H1 (cell line): Measurements from ENCODE around the gene RAB3C. TPM values are rescaled to one million over a fixed set of nuclear protein-coding genes. Genes with fewer than 3 reads are reported as not detected.

ENCODE experiments used
- CTCF ChIA-PET: fragments of 300-600 bp; sonication (Branson Sonifier 250); formaldehyde crosslinking; loops from one replicate; lab custom pipeline; 2021; ENCODE audit not compliant: partially characterized antibody; lab: Charles Lee
- POLR2A ChIA-PET: fragments of 300-600 bp; sonication (Branson Sonifier 250); formaldehyde crosslinking; loops from one replicate; lab custom pipeline; 2021; ENCODE audit warnings: inconsistent platforms; ENCODE audit not compliant: partially characterized antibody; lab: Charles Lee
- DNase-seq, 2 experiments: peaks; one replicate each; pipeline versions ENCODE4 v3.0.0 to v3.0.0-alpha.2; 2010 to 2022; ENCODE audit warnings: low spot score in 2 of 2, low read depth in 1 of 2, mixed read lengths in 1 of 2
- FAIRE-seq: peaks from 2 replicates; lab custom pipeline; 2011; peaks lifted over from hg19 to GRCh38; lab: Jason Lieb, UNC
- H2AFZ ChIP-seq: 2 replicates; pipeline ENCODE4 v1.8.1; 2012; ENCODE audit warnings: low read length, inconsistent platforms
- H2AK5ac ChIP-seq: 2 replicates; pipeline ENCODE4 v1.6.1; 2013; ENCODE audit warnings: low read depth, low read length
- H2BK120ac ChIP-seq: replicated peaks from 2 replicates; pipeline ENCODE3; 2013; ENCODE audit warnings: low read depth, low read length, inconsistent platforms
- H2BK12ac ChIP-seq: 2 replicates; pipeline ENCODE4 v1.6.1; 2013; ENCODE audit warnings: low read depth, low read length
- H2BK15ac ChIP-seq: 2 replicates; pipeline ENCODE4 v1.6.1; 2013; ENCODE audit warnings: low read length
- H2BK20ac ChIP-seq: 2 replicates; pipeline ENCODE4 v1.6.1; 2013; ENCODE audit warnings: low read length
- H2BK5ac ChIP-seq: 2 replicates; pipeline ENCODE4 v1.6.1; 2013; ENCODE audit warnings: low read depth, low read length
- H3K14ac ChIP-seq: 2 replicates; pipeline ENCODE4 v1.6.1; 2013; ENCODE audit warnings: inconsistent platforms; ENCODE audit not compliant: insufficient read length
- H3K18ac ChIP-seq: 2 replicates; pipeline ENCODE4 v1.6.1; 2013; ENCODE audit warnings: low read length; ENCODE audit errors: extremely low read depth
- H3K23ac ChIP-seq: 2 replicates; pipeline ENCODE4 v1.6.1; 2013; ENCODE audit warnings: inconsistent platforms; ENCODE audit not compliant: insufficient read length
- H3K23me2 ChIP-seq: 2 replicates; pipeline ENCODE4 v1.6.1; 2013; ENCODE audit warnings: low read depth, low read length
- H3K27ac ChIP-seq: 2 replicates; pipeline ENCODE4 v1.6.1; 2011; ENCODE audit warnings: low read depth, low read length, inconsistent platforms
- H3K27me3 ChIP-seq, 4 experiments: replicated peaks in 1 of 4; 1 replicate in 1 of 4; 2 replicates in 3 of 4; pipeline versions ENCODE4 v1.6.1 to v1.8.1; 2011 to 2013; ENCODE audit warnings: low read length in 3 of 4, mild to moderate bottlenecking in 3 of 4, inconsistent platforms in 2 of 4, mixed read lengths in 2 of 4, moderate library complexity in 1 of 4; ENCODE audit not compliant: control insufficient read depth in 3 of 4, insufficient read depth in 3 of 4; ENCODE audit errors: extremely low read depth in 1 of 4
- H3K36me3 ChIP-seq, 4 experiments: 2 replicates each; pipeline versions ENCODE4 v1.6.1 to v1.8.1; 2011 to 2013; ENCODE audit warnings: mild to moderate bottlenecking in 4 of 4, low read length in 3 of 4, moderate library complexity in 2 of 4, control low read depth in 1 of 4, inconsistent platforms in 1 of 4; ENCODE audit not compliant: insufficient read depth in 4 of 4, control insufficient read depth in 2 of 4
- H3K4ac ChIP-seq: replicated peaks from 2 replicates; pipeline ENCODE3; 2013; ENCODE audit warnings: low read length, low read depth, mixed read lengths, inconsistent platforms; ENCODE audit not compliant: insufficient read length
- H3K4me1 ChIP-seq, 4 experiments: replicated peaks in 1 of 4; 1 replicate in 1 of 4; 2 replicates in 3 of 4; pipeline versions ENCODE4 v1.6.1 to v1.8.1; 2011 to 2013; ENCODE audit warnings: low read length in 3 of 4, inconsistent platforms in 2 of 4, mixed read lengths in 1 of 4; ENCODE audit not compliant: insufficient read depth in 4 of 4, control insufficient read depth in 3 of 4
- H3K4me2 ChIP-seq, 2 experiments: 2 replicates each; pipeline versions ENCODE4 v1.6.1 to v1.8.1; 2011 to 2013; ENCODE audit warnings: low read depth in 2 of 2, low read length in 2 of 2, control low read depth in 1 of 2, inconsistent platforms in 1 of 2, mild to moderate bottlenecking in 1 of 2; ENCODE audit not compliant: insufficient read depth in 1 of 2
- H3K4me3 ChIP-seq, 4 experiments: fragments of 200-600, 300-600 bp in 1 of 4; sonication (generic), shearing (Covaris generic), sonication (Bioruptor Twin) in 1 of 4; 2 replicates each; pipeline versions ENCODE4 v1.5.1 to v1.8.1; 2011 to 2016; ENCODE audit warnings: low read length in 4 of 4, low read depth in 3 of 4, control low read depth in 2 of 4, inconsistent platforms in 2 of 4, mild to moderate bottlenecking in 2 of 4, mixed read lengths in 1 of 4, moderate library complexity in 1 of 4; ENCODE audit not compliant: insufficient read depth in 2 of 4; ENCODE audit errors: extremely low read depth in 1 of 4
- H3K56ac ChIP-seq: replicated peaks from 2 replicates; pipeline ENCODE3; 2013; ENCODE audit warnings: low read depth, mild to moderate bottlenecking, mixed read lengths, low read length, inconsistent platforms; ENCODE audit not compliant: insufficient read length
- H3K79me1 ChIP-seq: 2 replicates; pipeline ENCODE4 v1.6.1; 2013; ENCODE audit warnings: low read depth, low read length, control low read depth
- H3K79me2 ChIP-seq, 2 experiments: 2 replicates each; pipeline versions ENCODE4 v1.6.1 to v1.8.1; 2012 to 2013; ENCODE audit warnings: low read length in 2 of 2, mild to moderate bottlenecking in 2 of 2, inconsistent platforms in 1 of 2; ENCODE audit not compliant: insufficient read depth in 2 of 2, control insufficient read depth in 1 of 2
- H3K9ac ChIP-seq, 4 experiments: replicated peaks in 1 of 4; 1 replicate in 1 of 4; 2 replicates in 3 of 4; pipeline versions ENCODE4 v1.6.1 to v1.8.1; 2011 to 2013; ENCODE audit warnings: low read depth in 3 of 4, low read length in 3 of 4, control low read depth in 2 of 4, mild to moderate bottlenecking in 2 of 4, moderate library complexity in 2 of 4, inconsistent platforms in 1 of 4; ENCODE audit errors: extremely low read depth in 1 of 4
- H3K9me3 ChIP-seq, 2 experiments: 2 replicates each; pipeline versions ENCODE4 v1.6.1 to v1.8.1; 2012 to 2013; ENCODE audit warnings: mild to moderate bottlenecking in 2 of 2, moderate library complexity in 2 of 2, control low read depth in 1 of 2, inconsistent platforms in 1 of 2, low read depth in 1 of 2, low read length in 1 of 2, mixed read lengths in 1 of 2; ENCODE audit not compliant: insufficient read depth in 2 of 2
- H4K20me1 ChIP-seq, 2 experiments: replicated peaks in 1 of 2; 2 replicates each; pipeline versions ENCODE3 to v1.8.1; 2011 to 2013; ENCODE audit warnings: inconsistent platforms in 2 of 2, low read length in 2 of 2, mild to moderate bottlenecking in 1 of 2; ENCODE audit not compliant: insufficient read depth in 2 of 2, control insufficient read depth in 1 of 2
- H4K5ac ChIP-seq: 2 replicates; pipeline ENCODE4 v1.6.1; 2013; ENCODE audit warnings: low read length, low read depth, mixed read lengths, inconsistent platforms; ENCODE audit not compliant: insufficient read length
- H4K8ac ChIP-seq: 2 replicates; pipeline ENCODE4 v1.8.0; 2013; ENCODE audit warnings: mild to moderate bottlenecking, moderate library complexity, low read length, inconsistent platforms; ENCODE audit not compliant: insufficient read depth; ENCODE audit errors: extremely low read depth
- H4K91ac ChIP-seq: replicated peaks from 2 replicates; pipeline ENCODE3; 2013; ENCODE audit warnings: low read length, mixed read lengths, inconsistent platforms; ENCODE audit not compliant: insufficient read length
- CHD1 ChIP-seq: IDR thresholded peaks from 2 replicates; pipeline ENCODE4 v1.6.1; 2012; ENCODE audit warnings: low read depth, low read length, improper control_type of control experiment
- HDAC2 ChIP-seq, 2 experiments: fragments of 300-600 bp in 1 of 2; sonication (generic) in 1 of 2; IDR thresholded peaks; 2 replicates each; pipeline ENCODE4 v1.6.1; 2011 to 2012; ENCODE audit warnings: low read depth in 2 of 2, low read length in 2 of 2, mild to moderate bottlenecking in 2 of 2, moderate library complexity in 2 of 2, borderline replicate concordance in 1 of 2, inconsistent platforms in 1 of 2
- JUND ChIP-seq: IDR thresholded peaks from 2 replicates; pipeline ENCODE4 v1.6.1; 2011; ENCODE audit warnings: mild to moderate bottlenecking, improper control_type of control experiment, low read length
- KDM4A ChIP-seq: IDR thresholded peaks from one replicate; pipeline ENCODE4 v1.7.1; 2012; ENCODE audit warnings: low read depth, mild to moderate bottlenecking, moderate library complexity, low read length, inconsistent platforms; ENCODE audit not compliant: severe bottlenecking
- SP2 ChIP-seq: IDR thresholded peaks from 2 replicates; pipeline ENCODE4 v1.6.1; 2012; ENCODE audit warnings: mild to moderate bottlenecking, low read length, inconsistent platforms
- TCF12 ChIP-seq: IDR thresholded peaks from 2 replicates; pipeline ENCODE4 v1.6.1; 2011; ENCODE audit warnings: low read depth, mild to moderate bottlenecking, low read length
- WGBS, 2 experiments: shearing (Covaris generic) in 1 of 2; methylation state at CpG; one replicate each; pipeline versions ENCODE4 v1.1.6 to v1.1.7; 2013 to 2015; ENCODE audit warnings: low lambda C conversion rate in 2 of 2, mixed read lengths in 2 of 2, inconsistent platforms in 1 of 2, low coverage in 1 of 2, missing lambda C conversion rate in 1 of 2; ENCODE audit not compliant: insufficient replicate concordance in 2 of 2, insufficient coverage in 1 of 2, insufficient read length in 1 of 2; ENCODE audit errors: extremely low coverage in 1 of 2, missing lambda C conversion rate in 1 of 2; 5-methylcytosine and 5-hydroxymethylcytosine counted together
- polyA plus RNA-seq, 7 experiments: library from polyadenylated mRNA; depleted of rRNA in 3 of 7; stranded (reverse) in 5 of 7; unstranded in 2 of 7; fragments of >200 nt in 5 of 7; fragments of 200-250 nt in 2 of 7; gene quantifications; 1 replicate in 5 of 7; 2 replicates in 1 of 7; 4 replicates in 1 of 7; pipeline versions ENCODE4 v1.2.1 to v1.2.3, GENCODE V29; 2011 to 2013; ENCODE audit warnings: missing spikeins in 2 of 7, mixed read lengths in 2 of 7
- total RNA-seq: library from RNA; stranded (reverse); fragmentation: NEBNext Ultra II Directional; extraction: Animal tissue kit (Norgen Biotek cat#: 25700); gene quantifications from 2 replicates; pipeline ENCODE4 v1.2.1, GENCODE V29; 2021

RAB3C gene
- total and polyA plus RNA-seq, 2 of the 8 experiments (the other 6 are each of a cell fraction or from before 2014, with no cell fraction given) = 14.7 to 18.3 TPM

- CTCF ChIA-PET = interaction anchor here (0.8 to 1.8 kb wide), 4 partner anchors 9 to 360 kb away, joined by 3 to 4 read pairs (median 3); no protein-coding TSS in a partner anchor
Observed at GRCh38 chr5:58855851-58856739, 273.2 kb downstream of the RAB3C start.

More at GRCh38 chr5:58855851-58856739, 273.2 kb downstream of the RAB3C start:
- H3K23ac ChIP-seq = no peak overlapping the region
- H3K9ac ChIP-seq = no peak overlapping the region
- no peak overlapping the region for H4K91ac ChIP-seq
- no peak for TF ChIP-seq CHD1
- no peak for TF ChIP-seq SP2
- no peak for TF ChIP-seq KDM4A
- no peak for TF ChIP-seq JUND
- no peak for TF ChIP-seq HDAC2 (IDR thresholded peaks at IDR 0.05; ENCODE audit: borderline replicate concordance in 1 of 2, low read depth in 2 of 2, low read length in 2 of 2)
- TF ChIP-seq TCF12 = no peak
- TF ChIP-seq, all 59 proteins: peak for 0
- H3K4me1 ChIP-seq = no peaks in the 10 kb centered on the region
- no peak overlapping the region for H2BK120ac ChIP-seq
- no peak overlapping the region for H2AK5ac ChIP-seq
- H3K79me2 ChIP-seq = no peaks in the 10 kb centered on the region
- WGBS, 2 experiments = 90% methylated on average over 8 of the region's 8 CpGs; no CpG with 5 or more reads in 1 of the 2 experiments
- no peak overlapping the region for H3K27ac ChIP-seq
- no peak overlapping the region for H3K14ac ChIP-seq
- H2BK15ac ChIP-seq = no peak overlapping the region
- H3K4me2 ChIP-seq = no peak overlapping the region
- no peak overlapping the region for H2AFZ ChIP-seq
- no peak overlapping the region for H4K8ac ChIP-seq
- DNase-seq (no peak), FAIRE-seq (no peak)
- no peaks in the 10 kb centered on the region for H3K79me1 ChIP-seq
- H3K4me3 ChIP-seq = no peak overlapping the region
- H3K4ac ChIP-seq = no peak overlapping the region
- H3K36me3 ChIP-seq = no peaks in the 10 kb centered on the region
- POLR2A ChIA-PET = no interaction called here
- no peaks in the 10 kb centered on the region for H4K20me1 ChIP-seq
- H3K18ac ChIP-seq = no peak overlapping the region
- no peak overlapping the region for H2BK20ac ChIP-seq
- H4K5ac ChIP-seq = no peak overlapping the region
- no peak overlapping the region for H2BK12ac ChIP-seq
- no peaks in the 10 kb centered on the region for H3K9me3 ChIP-seq
- no peaks in the 10 kb centered on the region for H3K27me3 ChIP-seq
- no peak overlapping the region for H2BK5ac ChIP-seq
- no peak overlapping the region for H3K56ac ChIP-seq
- no peaks in the 10 kb centered on the region; the same call in 1 of the 2 replicates for H3K23me2 ChIP-seq
